Measurements from ENCODE around the gene KLHL3.

Gene KLHL3

DNA sequence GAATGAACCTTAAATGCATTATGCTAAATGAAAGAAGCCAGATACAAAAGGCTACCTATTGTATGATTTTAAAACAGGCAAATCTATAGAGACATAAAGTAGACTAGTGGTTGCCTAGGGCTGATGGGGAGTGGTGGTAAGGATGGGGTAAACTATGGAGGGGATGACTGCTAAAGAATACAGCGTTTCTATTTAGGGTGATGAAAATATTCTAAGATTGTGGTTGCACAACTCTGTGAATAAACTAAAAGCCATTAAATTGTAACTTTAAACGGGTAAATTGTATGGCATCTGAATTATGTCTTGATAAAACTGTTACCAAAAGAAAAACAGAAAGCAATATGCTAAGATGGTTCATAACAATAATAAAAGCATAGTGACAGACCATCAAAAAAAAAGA is 21.4 kb downstream of the KLHL3 start:
- H3K4me3 ChIP-seq (ENCODE audit: low read depth, low read length), result no peak overlapping the region
- DNase-seq (ENCODE audit: low read depth), result no peak

DNA sequence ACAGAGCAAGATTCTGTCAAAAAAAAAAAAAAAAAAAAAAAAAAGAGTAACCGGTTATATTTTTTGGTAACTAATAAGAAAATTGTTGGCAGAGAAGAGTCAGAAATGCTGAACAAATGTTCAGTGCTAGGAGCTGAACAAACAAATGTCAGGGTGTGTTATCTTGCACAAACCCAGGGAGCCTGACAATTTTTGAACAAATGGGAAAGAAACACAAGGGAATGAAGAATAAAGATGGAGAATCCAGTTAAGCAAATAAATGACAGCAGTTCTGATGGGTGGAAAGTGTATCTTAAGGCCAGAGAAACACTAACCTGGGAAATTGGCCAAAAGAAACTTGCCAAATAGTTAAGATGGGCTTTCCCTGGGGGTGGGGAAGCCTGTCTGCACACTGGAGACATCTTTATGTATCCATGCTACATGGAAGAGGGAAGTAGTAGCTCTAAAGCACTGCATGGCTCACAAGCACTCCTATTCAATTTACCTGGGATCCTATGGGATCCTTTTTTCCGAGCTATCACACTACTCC is 23.7 kb downstream of the KLHL3 start:
- no peak overlapping the region for H3K4me3 ChIP-seq (ENCODE audit: low read depth, low read length)
- no peak for DNase-seq (ENCODE audit: low read depth)

DNA sequence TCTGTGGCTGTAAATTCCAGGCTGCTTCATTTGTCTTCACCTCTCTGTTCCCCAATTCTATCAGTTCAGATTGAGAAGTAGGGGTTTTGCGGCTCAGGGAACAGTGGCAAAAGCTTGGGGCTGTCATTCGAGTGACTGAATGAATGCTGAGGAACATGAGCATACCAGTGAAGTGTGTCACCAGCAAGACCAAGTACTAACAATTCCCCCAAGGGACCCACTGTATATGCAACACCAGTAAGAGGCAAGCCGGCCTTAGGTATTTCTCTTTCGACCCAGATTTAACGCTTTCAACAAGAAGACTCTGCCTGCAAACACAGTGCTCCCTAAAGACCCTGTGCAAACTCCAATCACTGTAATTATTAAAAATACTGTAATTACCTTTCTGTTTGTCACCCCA is 25.8 kb downstream of the KLHL3 start:
- DNase-seq (ENCODE audit: low read depth), result peak; percentile 23
- H3K4me3 ChIP-seq (ENCODE audit: low read depth, low read length), result no peak overlapping the region

DNA sequence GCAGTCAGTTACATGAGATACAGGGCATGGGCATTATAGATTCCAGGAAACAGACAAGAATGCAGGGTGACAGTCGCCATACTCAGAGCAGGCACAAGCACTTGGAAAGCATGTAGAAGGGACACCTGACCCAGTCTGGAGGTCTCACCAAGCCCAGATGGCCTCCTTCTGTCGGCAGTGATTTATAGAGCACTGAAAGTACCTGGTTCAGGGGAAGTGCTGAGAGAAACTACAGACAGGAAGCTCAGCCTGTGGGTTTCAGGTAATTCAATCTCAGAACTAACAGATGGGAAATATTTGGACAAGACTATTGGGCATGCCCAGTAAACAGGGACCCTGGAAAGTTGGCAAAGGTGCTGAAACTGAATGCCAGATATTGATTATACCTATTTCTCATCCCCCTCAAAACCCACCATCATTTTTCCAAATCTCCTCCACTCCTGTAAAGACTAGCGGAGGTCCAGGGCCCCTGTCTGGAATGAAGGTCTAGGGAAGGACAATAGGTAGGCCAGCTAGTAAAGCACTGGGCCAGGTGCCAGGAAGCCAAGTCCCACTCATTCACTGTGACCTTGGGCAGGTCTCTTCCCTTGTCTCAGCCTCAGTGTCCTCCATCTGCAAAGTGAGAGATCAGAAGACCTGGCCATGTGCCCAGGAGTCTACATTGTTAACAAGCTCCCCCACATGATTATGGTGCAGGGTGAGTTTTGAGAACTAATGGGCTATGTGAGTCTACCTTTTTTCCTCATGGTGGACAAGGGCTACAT is 26.9 kb downstream of the KLHL3 start:
- DNase-seq (ENCODE audit: low read depth), result no peak
- no peak overlapping the region for H3K4me3 ChIP-seq (ENCODE audit: low read depth, low read length)

DNA sequence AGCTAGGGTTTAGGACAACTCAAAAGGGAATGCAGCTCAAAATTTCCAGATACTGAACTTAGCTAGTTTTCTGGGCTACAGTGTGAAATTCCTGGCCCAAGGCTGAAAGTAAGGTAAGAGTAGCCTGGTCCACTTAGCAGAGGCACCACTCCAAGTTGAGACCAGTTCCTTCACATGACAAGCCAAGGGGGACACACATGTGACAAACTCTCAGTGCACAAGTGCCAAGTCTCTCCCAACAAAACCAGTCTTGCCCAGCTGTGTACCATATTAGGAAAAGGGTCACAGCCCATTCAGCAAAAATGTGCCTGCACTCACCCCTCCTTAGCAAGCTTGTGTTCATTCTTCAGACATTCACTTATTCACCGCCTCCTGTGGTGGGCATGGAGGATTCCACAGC is 27.8 kb downstream of the KLHL3 start:
- no peak overlapping the region for H3K4me3 ChIP-seq (ENCODE audit: low read depth, low read length)
- no peak for DNase-seq (ENCODE audit: low read depth)

DNA sequence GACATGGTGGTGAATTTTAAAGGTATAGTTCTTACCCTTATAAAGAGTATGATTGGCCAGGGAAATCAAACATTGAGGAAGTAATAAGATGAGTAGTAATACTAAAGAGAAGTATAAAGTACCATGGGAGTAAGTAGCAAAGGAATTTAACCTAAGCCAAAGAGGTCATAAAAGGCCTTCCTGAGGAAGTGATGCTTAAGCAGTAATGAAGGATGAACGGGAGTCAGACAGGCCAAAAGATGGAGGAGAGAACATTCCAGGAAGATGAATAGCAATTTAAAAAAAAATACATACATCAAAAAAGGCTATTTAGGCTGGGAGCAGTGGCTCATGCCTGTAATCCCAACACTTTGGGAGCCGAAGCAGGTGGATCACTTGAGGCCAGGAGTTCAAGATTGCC is 29.0 kb downstream of the KLHL3 start:
- H3K4me3 ChIP-seq (ENCODE audit: low read depth, low read length), result no peak overlapping the region
- no peak for DNase-seq (ENCODE audit: low read depth)

DNA sequence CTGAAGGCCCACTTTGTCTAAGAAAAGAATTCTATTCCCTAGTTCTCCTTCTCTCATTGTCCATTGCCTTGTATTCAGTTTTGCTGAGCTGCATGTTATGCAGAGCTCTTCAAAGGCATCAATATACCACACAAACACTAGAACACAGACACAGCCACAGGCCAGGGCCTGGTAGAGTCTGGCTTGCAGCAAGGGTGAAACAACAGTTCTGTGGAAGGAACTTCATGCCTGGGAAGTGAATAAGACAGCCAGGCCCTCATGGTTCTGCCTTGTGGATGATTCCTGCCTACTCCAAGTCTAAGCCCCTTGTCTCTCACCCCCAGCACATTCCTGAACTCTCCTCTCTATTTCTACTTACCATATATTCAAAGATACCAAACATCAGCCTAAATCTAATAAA is 30.8 kb downstream of the KLHL3 start:
- DNase-seq (ENCODE audit: low read depth), result no peak

DNA sequence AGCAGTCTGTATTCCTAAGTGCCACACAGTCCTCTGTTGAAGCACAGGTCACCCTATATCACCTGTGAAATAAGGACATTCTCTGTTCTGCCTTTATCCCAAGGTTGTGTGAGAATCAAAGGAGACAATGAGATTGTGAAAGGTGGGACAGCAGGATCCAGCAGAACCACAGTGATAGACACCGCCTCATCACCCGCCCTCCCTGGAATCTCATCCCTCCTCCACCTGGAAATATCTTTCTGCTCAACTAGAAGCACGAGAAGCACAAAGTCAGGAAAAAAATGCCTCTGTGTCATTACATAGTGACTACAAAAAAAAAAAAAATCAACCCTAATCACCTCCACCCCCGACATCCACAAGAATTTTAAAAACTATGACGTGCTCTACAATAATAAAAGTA is 32.3 kb downstream of the KLHL3 start:
- no peak for DNase-seq (ENCODE audit: low read depth)

More for the DNA sequence above, 30.8 kb downstream of the KLHL3 start:
- H3K4me3 ChIP-seq (ENCODE audit: low read depth, low read length), result no peak overlapping the region

DNA sequence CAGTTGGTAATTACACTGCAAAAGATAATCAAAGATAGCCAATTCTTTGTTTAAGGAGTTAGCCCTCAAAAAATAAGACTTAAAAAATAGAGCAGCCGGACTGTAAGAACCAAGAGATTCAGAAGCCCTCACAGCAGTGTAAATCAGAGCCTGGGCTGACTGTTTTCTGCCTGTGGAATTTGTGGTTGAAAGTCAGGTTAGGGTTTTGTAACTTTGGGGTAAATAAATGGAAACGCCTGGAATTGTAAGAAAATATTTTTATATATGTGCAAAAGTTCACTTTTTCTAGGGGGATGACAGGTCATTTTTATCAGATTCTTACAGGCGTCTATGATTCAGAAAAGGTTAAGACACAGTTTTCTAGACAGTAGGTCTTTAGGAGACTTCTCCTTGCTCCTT is 35.6 kb downstream of the KLHL3 start:
- no peak overlapping the region for H3K4me3 ChIP-seq (ENCODE audit: low read depth, low read length)
- no peak for DNase-seq (ENCODE audit: low read depth)

More for the DNA sequence above, 32.3 kb downstream of the KLHL3 start:
- no peak overlapping the region for H3K4me3 ChIP-seq (ENCODE audit: low read depth, low read length)

DNA sequence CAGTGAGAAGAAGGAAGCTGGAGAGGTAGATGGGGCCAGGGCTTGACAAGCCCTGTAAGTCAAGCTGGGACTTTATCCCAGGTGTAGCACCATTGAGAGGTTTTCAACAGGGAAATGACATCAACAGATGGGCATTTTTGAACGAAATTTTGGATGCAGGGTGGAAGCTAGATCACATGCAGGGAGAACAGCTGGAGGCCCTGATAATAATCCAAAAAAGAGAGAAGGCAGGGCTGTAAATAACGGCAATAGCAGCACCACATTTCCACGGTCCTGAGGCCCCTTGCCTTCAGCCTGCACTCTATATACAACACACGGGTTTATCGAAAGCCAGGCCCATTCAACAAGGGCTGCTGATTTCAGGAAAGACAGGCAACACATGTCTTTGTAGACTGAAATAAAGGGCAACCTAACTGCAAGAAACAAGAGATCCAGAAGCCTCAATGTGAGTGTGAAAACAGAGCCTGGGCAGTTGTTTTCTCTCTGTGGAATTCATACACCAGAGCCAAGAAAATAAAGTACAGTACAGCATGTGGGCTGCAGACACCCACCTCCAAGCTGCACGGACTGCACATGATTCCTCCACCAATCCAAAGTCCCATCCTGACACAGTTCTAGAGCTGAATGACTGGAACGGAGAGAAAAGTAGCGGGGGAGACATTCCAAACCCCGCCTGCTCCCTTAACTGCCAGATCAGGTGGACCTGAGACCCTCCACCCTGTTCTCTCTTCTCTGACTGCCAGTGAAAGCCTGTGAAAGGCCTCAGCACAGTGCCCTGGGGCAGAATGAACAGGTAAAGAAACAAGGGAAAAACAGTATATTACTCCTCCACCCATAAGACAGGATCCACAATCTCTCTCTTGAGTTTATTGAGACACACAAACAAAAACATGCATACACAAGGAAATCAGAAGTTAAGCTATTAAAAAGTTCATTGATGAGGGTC is 36.3 kb downstream of the KLHL3 start:
- H3K4me3 ChIP-seq (ENCODE audit: low read depth, low read length), result no peak overlapping the region
- DNase-seq (ENCODE audit: low read depth), result no peak

DNA sequence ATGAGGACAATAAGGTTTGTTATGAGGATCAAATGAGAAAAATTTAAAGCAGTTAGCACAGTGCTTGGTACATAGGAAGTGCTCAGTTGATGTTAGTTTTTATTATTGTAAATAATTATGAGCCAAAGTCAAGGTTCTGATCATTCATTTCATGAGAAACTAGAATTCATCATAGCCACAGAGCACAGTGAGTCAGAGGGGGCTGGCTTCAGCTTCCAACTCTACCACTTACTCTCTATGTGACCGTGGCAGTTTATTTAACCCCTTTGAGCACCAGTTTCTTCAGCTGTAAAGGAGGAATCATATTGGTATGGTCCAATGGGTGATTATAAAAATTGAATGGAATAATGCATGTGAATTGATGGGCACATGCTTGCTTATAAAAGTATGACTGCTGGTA is 39.4 kb downstream of the KLHL3 start:
- DNase-seq (ENCODE audit: low read depth), result no peak
- H3K4me3 ChIP-seq (ENCODE audit: low read depth, low read length), result no peak overlapping the region

DNA sequence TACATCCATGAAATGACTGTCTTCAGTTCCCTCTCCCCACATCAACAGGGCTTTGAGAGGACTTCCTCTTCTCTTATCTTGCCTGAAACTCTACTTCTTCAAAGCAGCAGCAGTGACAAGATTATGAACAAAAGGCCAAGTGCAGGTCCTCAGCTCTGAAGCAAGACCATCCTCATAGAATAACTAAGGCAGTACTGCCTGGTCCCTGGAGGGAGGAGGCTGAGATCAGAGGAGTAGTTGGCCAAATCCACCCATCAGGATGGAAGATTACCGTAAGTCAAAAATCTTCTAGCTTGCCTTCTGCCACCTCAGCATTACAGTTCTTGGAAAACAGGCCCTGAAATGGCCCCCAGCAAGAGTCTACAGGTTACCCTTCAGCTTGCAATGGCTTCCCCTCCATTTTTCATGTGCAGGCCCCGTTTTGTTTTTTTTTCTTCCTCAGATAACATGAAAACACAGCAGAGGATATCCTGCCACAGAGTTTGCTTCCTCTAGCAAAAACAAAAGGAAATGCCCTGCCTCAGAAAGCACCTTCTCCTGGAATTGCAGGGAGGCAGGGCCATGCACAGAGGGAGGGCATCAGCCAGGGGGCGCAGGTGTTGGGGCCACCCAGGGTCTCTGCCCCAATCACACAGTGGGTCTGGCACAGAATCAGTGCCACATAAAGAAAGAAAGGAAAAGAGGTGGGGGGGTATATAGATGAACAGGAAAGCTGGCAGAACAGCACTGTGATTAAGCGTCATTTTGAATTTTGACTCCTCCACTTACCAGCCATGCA is 40.0 kb downstream of the KLHL3 start:
- H3K4me3 ChIP-seq (ENCODE audit: low read depth, low read length), result no peak overlapping the region
- no peak for DNase-seq (ENCODE audit: low read depth)

DNA sequence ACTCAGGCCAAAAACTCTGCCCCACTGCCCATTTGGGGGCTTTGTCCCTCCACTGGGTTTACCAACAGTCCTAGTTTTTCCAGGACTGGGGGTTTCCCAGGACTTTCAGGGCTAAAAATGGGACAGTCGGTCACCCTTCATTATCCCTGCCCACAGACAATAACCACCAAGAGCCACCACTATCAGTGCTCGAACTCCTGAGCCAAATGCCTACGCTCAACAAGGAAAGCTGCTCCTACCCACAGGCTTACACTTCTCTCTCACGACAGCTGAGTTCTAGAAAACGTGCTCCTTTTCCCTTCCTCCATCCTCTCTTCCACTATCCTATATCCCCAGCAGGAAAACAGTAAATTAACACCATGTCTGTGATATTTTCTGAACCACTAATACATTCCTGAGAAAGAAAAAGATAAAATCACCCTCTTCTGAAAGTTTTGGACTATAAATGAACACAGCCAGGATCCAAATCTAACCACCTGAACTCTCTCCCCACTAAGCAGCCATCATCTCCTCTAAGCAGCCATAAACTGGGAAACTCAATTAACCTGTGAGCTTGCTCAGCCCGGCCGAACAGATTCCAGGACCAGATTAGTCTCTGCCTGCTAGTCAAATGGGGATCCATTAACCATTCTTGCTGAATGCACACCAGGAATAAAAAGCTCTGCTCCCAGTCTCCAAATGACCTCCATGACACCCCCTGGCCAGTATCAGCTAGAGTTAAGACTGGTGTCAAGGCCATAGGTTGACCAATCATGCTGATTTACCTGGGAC is 41.8 kb downstream of the KLHL3 start:
- no peak for DNase-seq (ENCODE audit: low read depth)
- H3K4me3 ChIP-seq (ENCODE audit: low read depth, low read length), result no peak overlapping the region

DNA sequence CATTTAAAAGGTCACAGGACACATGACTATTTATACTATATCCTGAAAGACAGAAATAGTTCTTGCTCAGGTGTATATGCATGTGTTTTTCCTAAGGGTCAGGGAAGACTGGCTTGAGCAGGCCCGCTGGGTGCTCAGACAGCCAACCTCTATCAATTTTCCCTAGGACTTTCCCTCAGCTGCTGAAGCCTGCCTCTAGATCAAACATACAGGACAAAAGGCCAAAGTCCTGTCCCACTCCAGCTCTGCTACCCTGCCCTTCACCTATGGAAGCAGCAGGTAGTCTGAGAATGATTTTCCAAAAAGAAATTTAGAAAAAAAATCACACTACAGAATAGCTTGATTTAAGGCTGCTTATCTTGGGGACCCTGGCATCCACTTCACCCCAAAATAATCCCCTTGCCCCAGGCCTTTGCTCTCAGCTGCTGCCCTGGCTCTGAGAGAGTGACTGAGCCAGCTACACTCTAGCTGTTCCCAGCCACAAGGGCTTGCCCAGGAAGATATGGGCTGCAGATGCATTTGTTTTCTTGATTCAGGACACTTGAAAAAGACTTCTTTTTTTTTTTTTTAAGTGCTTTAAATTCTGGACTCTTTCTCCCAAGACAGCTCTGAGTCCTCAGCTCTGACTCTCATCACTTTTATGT is 42.5 kb downstream of the KLHL3 start:
- no peak overlapping the region for H3K4me3 ChIP-seq (ENCODE audit: low read depth, low read length)
- DNase-seq (ENCODE audit: low read depth), result no peak

DNA sequence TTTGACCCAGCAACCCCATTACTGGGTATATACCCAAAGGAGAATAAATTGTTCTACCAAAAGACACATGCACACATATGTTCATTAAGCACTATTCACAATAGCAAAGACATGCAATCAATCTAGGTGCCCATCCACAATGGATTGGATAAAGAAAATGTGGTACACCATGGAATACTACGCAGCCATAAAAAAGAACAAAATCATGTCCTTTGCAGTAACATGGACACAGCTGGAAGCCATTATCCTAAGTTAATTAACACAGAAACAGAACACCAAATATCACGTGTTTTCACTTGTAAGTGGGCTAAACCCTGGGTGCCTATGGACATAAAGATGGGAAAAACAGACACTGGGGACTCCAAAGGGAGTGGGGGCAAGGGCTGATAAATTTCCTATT is 46.6 kb downstream of the KLHL3 start:
- H3K4me3 ChIP-seq (ENCODE audit: low read depth, low read length), result no peak overlapping the region
- DNase-seq (ENCODE audit: low read depth), result no peak

DNA sequence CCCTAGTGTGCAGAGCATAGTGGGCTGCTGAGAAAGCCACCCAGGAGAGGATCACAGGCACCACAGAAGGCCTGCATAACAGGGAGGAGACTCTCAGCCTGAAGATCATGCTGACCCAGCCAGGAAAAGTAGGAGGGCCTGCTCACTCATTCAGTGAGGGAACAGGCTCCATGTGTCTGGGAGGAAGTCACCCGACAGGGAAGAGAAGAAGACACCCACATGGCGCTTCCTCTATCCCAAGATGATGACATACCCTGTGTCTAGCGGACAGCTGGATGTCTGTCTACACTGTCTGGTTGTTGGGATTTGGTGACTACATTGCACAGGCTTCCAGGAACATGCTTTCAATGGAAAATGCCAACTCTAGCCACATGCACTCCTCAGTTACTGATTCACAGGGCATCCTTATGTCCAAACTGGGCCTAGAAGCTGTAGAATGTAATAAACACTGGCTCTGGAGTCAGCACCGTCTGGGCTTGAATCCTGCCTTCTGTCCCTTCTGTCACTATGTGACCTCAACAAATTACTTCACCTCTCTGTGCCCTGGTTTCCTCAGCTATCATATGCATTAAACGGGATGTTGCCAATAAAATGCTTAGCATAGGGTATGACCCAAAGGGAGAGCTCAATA is 47.6 kb downstream of the KLHL3 start:
- no peak for DNase-seq (ENCODE audit: low read depth)
- H3K4me3 ChIP-seq (ENCODE audit: low read depth, low read length), result no peak overlapping the region

DNA sequence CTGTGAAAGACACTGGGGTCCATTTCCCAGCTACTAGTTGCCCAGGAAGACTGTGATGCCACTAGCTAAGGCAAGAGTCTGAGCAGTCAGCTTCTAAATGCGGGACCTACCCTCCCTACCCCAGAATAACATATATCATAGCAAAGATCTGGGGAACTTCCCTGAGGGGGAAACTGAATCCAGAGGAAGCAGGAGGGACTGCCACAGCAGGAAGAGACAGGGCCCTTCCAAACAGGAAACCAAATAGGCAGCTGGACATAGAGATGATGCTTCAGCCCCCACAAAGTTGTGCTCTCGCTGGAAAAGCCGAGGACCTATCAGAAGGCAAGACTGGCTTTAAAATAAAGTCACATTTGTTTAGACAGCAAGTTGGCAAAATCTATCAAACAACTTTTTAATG is 51.1 kb downstream of the KLHL3 start:
- DNase-seq (ENCODE audit: low read depth), result no peak
- H3K4me3 ChIP-seq (ENCODE audit: low read depth, low read length), result no peak overlapping the region

DNA sequence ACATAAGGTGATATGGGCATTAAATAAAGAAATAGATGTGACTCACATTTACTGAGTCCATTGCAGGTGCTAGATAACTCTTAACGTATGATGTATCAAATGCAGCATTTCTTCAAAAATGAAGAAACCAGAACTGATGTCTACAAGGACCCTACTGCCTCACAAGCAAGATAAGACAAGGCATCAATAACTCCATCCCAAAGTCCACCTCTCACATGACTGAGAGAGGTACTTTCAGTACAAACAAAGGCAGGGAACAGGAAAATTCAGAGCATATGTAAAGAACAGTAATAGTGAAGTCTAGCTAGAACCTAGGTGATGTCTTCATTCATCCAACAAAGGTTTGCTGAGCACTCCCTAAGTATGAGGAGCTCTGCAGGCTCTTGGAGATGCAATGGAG is 54.7 kb downstream of the KLHL3 start:
- no peak overlapping the region for H3K4me3 ChIP-seq (ENCODE audit: low read depth, low read length)
- DNase-seq (ENCODE audit: low read depth), result no peak
